IMR-90 (cell line): ENCODE results near the gene VSIR.

ENCODE experiments used
- CEBPB ChIP-seq: IDR thresholded peaks from 2 replicates; pipeline ENCODE4 v1.6.1; 2012; ENCODE audit warnings: low read depth, low read length, improper control_type of control experiment
- CTCF ChIP-seq: conservative IDR thresholded peaks from 2 replicates; pipeline ENCODE4 v1.5.1; 2012; ENCODE audit warnings: mild to moderate bottlenecking, low read depth, low read length, improper control_type of control experiment
- ELK1 ChIP-seq: fragments of 150-350 bp; IDR thresholded peaks from 2 replicates; pipeline ENCODE4 v1.6.1; 2016; ENCODE audit warnings: low read depth, mild to moderate bottlenecking, low read length, moderate library complexity, borderline replicate concordance
- FOS ChIP-seq: fragments of 150-350 bp; IDR thresholded peaks from 2 replicates; pipeline ENCODE4 v1.6.1; 2016; ENCODE audit warnings: low read depth, low read length
- POLR2A ChIP-seq: IDR thresholded peaks from 2 replicates; pipeline ENCODE4 v1.6.1; 2012; ENCODE audit warnings: mild to moderate bottlenecking, low read depth, low read length
- RFX5 ChIP-seq: IDR thresholded peaks from 2 replicates; pipeline ENCODE4 v1.8.0; 2012; ENCODE audit warnings: low read depth, mild to moderate bottlenecking, low read length, moderate library complexity
- SMC3 ChIP-seq: fragments of 150-350 bp; IDR thresholded peaks from 2 replicates; pipeline ENCODE4 v1.6.1; 2016; ENCODE audit warnings: low read depth, mild to moderate bottlenecking, antibody characterized with exemption, low read length, moderate library complexity
- USF2 ChIP-seq: fragments of 150-350 bp; IDR thresholded peaks from 2 replicates; pipeline ENCODE4 v1.6.1; 2017; ENCODE audit warnings: mild to moderate bottlenecking, antibody characterized with exemption, low read length, low read depth

- TF ChIP-seq ELK1 (no peak), USF2 (no peak), CTCF (no peak), POLR2A (no peak), RFX5 (no peak), FOS (no peak), CEBPB (no peak), SMC3 (no peak)
These were observed 66.9 kb downstream of the VSIR start for GRCh38 chr10:71706216-71707121.
